DND-41 (cell line): Measurements from ENCODE around the gene MYT1.

Experiments used
- CTCF ChIP-seq: IDR thresholded peaks from 2 replicates; pipeline ENCODE4 v1.5.1; 2012; ENCODE audit warnings: borderline replicate concordance, low read length, moderate library complexity, mild to moderate bottlenecking; ENCODE audit not compliant: poor library complexity, severe bottlenecking; ENCODE audit errors: extremely low read depth
- EZH2 ChIP-seq: IDR thresholded peaks from 3 replicates; pipeline ENCODE4 v1.6.1; 2012; ENCODE audit warnings: borderline replicate concordance, low read depth, mild to moderate bottlenecking, moderate library complexity, low read length, inconsistent platforms; ENCODE audit not compliant: severe bottlenecking

DNA sequence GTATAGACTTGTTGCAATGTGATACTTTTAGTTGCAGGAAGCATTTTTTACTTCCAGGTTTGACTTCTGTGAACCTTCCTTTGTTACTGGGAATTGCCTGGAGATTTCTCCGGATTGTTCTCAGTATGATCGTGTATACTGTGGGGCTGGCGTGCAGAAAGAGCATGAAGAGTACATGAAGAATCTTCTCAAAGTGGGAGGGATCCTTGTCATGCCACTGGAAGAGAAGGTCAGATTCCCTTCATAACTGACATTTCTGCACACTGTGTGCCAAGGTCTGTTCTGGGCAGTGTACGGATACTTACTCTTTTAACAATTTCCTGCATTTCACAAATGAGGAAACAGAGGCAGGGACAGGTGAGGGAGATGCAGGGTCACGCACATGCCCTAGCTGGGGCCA lies 100.9 kb downstream of the MYT1 start:
- TF ChIP-seq CTCF: no peak
- TF ChIP-seq EZH2: no peak
